HG02623 (cell line): ENCODE data around the gene PRDM4.

ENCODE experiments used
- ATAC-seq: cut with Tn5 transposase; IDR thresholded peaks from one replicate; pipeline ENCODE4 v1.9.1; 2021; ENCODE audit warnings: moderate library complexity; ENCODE audit not compliant: unreplicated experiment

Gene PRDM4, protein sequence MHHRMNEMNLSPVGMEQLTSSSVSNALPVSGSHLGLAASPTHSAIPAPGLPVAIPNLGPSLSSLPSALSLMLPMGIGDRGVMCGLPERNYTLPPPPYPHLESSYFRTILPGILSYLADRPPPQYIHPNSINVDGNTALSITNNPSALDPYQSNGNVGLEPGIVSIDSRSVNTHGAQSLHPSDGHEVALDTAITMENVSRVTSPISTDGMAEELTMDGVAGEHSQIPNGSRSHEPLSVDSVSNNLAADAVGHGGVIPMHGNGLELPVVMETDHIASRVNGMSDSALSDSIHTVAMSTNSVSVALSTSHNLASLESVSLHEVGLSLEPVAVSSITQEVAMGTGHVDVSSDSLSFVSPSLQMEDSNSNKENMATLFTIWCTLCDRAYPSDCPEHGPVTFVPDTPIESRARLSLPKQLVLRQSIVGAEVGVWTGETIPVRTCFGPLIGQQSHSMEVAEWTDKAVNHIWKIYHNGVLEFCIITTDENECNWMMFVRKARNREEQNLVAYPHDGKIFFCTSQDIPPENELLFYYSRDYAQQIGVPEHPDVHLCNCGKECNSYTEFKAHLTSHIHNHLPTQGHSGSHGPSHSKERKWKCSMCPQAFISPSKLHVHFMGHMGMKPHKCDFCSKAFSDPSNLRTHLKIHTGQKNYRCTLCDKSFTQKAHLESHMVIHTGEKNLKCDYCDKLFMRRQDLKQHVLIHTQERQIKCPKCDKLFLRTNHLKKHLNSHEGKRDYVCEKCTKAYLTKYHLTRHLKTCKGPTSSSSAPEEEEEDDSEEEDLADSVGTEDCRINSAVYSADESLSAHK

GRCh38 chr12:107760809-107761501 lies at the start of gene PRDM4:
Gene PRDM4 (minus strand): TSS chr12:107761137. CDS start chr12:107760515, 622 bp downstream.
- ATAC-seq: peak; percentile 93

DNA sequence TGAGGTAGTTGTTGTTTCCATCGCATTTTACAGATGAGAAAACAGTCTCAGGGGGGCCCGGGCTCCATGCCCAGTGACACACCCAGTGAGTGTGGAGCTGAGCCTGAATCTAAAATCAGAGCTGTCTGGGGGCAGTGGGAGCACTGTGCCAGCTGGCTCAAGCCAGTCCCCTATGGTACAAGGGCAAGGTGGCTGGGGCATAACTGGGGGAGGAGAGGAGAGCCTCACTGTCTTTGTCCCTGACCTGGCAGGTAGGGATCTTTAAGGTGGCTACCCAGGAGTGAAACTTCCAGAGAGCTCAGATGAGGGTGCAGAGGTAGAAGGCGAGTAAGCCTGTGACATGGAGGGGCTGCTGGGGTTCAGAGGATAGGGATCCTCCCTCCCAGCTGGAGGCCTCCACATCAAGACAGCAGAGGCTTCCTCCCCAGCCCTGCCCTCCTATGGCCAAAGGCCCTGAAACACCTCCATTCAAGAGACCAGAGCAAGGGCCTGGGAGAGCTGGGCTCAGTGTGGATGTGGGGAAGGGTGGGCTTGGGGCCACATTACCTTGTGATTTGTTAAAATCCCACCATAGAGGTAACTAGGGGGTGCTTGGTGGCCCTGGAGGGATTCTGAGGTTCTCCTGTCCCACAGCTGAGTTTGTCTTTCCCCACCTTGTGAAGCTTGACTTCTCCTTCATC lies 46.7 kb upstream of the PRDM4 start:
- no peak for ATAC-seq

GRCh38 chr12:107805488-107806180 lies 44.7 kb upstream of the PRDM4 start:
- ATAC-seq: no peak

GRCh38 chr12:107803092-107803491 lies 42.2 kb upstream of the PRDM4 start:
- no peak for ATAC-seq

- ATAC-seq: no peak
Measured at GRCh38 chr12:107801150-107801549, 40.2 kb upstream of the PRDM4 start.

GRCh38 chr12:107798580-107798979 lies 37.6 kb upstream of the PRDM4 start:
- no peak for ATAC-seq

DNA sequence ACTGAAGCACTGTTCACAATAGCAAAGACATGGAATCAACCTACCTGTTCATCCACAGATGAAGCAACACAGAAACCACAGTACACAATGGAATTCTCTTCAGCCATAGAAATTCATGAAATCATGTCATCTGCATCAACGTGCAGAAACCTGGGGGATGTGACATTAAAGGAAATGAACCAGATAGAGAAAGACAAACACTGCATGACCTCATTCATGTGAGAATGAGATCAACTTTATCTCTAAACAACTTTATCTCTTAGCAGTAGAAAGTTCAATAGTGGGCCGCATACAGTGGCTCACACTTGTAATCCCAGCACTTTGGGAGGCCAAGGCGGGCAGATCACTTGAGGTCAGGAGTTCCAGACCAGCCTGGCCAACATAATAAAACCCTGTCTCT lies 33.5 kb upstream of the PRDM4 start:
- ATAC-seq: no peak

DNA sequence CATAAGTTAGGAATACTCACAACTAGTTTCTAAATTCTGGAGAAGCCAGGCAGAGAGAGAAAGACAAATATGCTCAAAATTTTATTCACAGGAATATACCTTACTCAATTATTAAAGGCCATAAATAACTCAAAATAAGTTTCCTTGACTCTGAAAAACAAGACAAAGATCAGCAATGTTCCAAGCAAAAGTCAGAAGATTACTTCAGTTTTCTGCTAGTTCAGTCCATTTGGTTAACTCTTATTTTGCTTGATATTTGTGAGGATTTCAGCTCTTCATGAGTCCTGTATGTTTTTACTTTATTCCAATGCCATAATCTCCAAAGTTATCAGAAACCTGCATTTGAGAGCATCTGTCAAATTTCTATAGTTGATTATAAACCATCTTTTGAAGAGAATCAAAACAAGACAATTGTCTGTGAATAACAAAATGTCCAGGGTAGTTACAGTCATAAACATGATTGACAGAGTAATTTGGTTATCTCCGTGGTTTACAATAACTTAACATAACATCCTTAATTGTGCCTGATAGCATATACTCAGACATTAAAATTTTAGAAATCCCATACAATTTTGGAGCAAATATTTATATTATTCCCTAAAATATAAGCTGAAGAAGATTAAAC lies 30.6 kb upstream of the PRDM4 start:
- ATAC-seq: no peak

- no peak for ATAC-seq
Measured at GRCh38 chr12:107788690-107789458, 27.9 kb upstream of the PRDM4 start.

- ATAC-seq: no peak
Measured at GRCh38 chr12:107788281-107788680, 27.3 kb upstream of the PRDM4 start.

DNA sequence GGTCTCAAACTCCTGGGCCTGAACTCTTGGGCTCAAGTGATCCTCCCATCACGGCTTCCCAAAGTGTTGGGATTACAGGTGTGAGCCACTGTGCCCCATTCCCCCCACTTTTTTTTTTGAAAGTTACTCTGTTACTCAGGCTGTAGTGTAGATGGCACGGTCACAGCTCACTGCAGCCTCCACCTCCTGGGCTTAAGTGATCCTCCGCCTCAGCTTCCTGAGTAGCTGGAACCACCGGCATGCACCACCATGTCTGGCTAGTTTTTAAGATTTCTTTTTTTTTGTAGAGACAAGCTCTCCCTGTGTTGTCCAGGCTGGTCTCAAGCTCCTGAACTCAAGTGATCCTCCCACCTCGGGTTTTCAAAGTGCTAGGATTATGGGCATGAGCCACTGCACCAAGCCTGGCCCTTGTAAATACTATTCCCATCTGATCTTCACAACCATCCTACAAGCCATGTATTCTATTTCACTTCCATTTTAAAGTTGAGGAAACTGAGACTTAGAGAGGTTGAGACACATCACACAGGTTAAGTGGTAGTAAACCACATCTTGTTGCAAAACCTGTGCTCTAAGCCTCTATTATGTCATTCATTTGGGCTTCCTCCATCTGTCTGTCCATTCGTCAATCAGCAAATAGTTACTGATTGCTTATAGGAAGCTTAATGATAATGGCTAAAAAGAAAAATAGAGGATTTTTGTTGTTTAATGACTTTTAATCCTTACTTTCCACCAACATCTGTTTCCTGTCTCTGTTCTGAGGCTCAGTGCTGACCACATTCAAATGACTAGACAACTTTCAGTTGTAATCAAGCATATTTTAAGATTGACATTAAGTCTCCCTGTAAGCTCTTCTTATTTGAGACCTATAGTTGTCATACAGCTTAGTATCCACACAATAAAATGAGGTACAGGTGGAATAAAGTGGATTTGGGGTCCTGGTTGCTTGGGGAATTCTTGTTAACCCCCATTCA lies 22.8 kb upstream of the PRDM4 start:
- peak; percentile 64 for ATAC-seq

DNA sequence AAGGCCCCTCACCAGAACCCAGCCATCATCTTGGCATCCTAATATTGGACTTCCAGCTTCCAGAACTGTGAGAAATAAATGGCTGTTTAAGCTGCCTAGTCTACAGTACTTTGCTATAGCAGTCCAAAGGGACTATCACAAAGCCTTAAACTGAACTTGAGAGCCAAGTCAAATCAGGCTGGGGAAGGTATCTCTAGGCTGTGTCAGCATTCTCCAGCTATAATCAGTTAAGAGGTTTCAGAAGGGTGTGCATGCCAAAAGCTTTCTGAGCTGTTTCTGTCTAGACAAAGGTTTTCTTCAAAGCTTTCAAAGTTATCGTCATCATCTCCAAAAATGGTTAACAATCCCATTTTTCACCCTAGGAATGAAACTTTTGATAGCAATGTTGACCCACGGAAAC lies 21.1 kb upstream of the PRDM4 start:
- no peak for ATAC-seq

- ATAC-seq: no peak
Measured at GRCh38 chr12:107780298-107780697, 19.4 kb upstream of the PRDM4 start.

DNA sequence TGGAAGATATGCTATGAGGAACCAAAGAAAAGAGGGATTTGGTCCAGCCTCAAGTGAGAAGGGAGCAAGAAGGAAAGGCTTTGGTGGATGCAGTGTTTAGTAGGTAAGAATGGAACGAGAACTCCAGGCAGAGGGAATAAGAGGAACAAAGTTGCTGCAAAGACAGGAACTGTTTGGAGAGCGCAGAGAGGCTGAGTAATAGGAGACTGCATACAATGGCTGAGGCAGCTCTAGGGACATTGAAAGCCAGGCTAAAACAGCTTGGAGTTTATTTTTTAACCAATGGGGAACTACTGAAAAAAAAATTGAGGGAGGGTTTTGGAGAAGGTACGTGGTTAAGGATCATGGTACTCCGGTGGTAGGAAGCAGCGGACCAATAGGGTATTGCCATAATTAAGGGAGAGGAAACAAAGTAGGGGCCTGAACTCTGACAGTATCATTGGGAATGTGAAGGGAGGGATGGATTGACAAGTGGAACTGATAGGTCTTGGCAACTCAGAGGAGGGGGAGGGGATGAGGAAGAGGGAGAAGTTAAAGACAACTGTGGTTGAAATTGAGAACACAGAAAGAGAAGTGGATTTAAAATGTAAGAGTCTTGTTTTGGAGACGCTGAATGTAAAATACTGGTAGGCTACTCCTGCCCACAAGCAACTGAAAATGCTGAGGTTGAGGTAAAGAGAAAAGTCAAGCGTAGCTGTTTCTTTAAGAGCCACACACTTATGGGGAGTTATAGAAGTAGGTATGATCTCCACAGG lies 18.3 kb upstream of the PRDM4 start:
- ATAC-seq: peak; percentile 55

DNA sequence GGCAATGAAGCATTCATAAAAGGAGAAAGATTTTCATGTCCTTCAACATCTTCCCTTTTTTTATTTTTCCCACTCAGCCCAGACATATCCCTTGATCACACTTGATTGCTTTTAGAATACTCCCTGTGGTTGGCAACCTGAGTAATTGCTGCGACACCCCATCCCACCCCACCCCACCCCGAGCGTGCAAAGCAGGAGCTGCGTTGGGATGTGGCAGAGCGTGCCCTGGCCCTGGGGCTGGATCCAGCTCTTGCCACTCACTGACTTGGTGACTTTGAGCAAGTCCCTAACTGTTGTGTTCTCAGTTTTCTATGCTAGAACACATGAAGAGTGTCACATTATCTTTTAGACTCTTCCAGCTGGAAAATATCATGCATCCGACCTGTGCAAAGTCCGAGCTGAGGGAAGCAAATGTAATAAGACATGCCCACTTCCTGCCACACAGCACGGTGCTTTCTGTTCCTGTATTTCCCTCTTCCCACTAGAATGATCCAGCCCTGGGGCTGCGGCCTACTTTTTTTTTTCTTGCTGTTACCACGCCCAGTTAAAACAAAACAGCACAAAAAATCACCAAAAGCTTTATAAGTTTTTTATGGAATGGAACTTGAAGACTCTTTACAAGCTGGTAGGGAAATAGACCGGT lies 17.6 kb upstream of the PRDM4 start:
- ATAC-seq: no peak

DNA sequence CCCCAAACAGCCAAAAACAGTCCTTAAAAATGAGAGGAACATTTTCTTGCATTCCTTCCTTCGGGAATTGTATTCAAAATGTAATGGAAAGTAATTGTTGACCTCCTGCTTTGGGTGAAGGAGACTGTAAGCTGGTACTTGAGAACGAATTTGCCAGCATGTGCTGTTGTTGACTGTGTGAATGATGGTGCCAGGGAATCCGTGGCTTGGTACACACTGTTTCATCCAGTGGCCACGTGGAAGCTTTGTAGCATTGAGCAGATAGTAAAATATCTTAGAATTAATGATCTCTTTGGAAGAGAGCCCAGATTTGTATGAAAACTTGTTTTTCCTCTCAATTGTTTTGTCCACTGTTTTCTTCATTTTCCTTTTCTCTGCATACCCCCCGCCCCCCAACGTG lies 15.2 kb upstream of the PRDM4 start:
- ATAC-seq: no peak
